Measurements from ENCODE around the gene TMOD3.

DNA sequence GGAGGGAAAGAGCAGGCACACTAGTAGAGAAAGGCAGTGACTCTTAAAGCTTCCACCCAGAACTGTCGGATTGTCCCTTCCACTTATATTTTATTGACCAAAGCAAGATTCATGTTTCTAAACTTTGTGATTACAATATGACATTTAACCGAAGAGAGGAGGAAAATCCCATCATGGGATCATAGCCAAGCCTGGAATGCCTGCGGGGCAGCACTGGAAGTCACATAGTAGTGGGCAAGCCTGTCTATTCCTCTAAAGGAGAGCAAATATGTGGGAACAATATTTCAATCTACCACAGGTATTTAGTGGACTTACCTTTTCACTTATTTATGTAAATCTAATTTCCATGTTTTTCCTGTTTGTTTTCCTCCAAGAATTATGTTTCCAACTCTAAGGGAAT, 3.8 kb upstream of the TMOD3 start:
- TF ChIP-seq POLR2A (IDR thresholded peaks at IDR 0.05; ENCODE audit: extremely low read depth, insufficient read length), result no peak
- TF ChIP-seq, protein P1, sequence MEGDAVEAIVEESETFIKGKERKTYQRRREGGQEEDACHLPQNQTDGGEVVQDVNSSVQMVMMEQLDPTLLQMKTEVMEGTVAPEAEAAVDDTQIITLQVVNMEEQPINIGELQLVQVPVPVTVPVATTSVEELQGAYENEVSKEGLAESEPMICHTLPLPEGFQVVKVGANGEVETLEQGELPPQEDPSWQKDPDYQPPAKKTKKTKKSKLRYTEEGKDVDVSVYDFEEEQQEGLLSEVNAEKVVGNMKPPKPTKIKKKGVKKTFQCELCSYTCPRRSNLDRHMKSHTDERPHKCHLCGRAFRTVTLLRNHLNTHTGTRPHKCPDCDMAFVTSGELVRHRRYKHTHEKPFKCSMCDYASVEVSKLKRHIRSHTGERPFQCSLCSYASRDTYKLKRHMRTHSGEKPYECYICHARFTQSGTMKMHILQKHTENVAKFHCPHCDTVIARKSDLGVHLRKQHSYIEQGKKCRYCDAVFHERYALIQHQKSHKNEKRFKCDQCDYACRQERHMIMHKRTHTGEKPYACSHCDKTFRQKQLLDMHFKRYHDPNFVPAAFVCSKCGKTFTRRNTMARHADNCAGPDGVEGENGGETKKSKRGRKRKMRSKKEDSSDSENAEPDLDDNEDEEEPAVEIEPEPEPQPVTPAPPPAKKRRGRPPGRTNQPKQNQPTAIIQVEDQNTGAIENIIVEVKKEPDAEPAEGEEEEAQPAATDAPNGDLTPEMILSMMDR (IDR thresholded peaks at IDR 0.05; ENCODE audit: low read depth, low read length), result no peak
- no peak for TF ChIP-seq MYC (IDR thresholded peaks at IDR 0.05; ENCODE audit: low read depth, low read length)

Measured in NB4 (cell line).